GM19468 (cell line): ENCODE measurements around the gene EMC8.
"Not testable (repeated sequence)": the region's sequence is repeated elsewhere in the genome, so short reads cannot be mapped to it uniquely, and the experiment has no call there.

Experiments used
- ATAC-seq: cut with Tn5 transposase; IDR thresholded peaks from one replicate; pipeline ENCODE4 v1.9.1; 2021; ENCODE audit warnings: mild to moderate bottlenecking, moderate library complexity, moderate number of reproducible peaks; ENCODE audit not compliant: unreplicated experiment; ENCODE audit errors: extremely low read depth

Gene EMC8

DNA sequence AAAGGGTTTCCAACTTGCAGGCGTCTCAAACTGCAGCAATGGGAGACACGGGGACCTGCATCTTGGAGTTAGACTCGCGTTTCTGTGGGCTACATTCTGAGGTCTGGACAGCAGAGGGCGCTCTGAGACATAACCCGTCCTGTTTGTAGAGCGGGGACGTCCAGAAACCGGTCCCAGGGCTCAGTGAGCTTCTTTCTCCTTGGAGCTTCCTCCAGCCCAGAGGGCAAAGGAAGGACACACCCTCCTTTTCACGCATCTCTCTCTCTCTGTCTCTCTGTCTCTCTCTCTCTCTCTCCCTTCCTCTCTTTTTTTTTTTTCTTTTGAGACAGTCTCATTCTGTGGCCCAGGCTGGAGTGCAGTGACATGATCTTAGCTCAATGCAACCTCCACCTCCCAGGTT, 19.9 kb upstream of the EMC8 start:
- ATAC-seq = no peak

DNA sequence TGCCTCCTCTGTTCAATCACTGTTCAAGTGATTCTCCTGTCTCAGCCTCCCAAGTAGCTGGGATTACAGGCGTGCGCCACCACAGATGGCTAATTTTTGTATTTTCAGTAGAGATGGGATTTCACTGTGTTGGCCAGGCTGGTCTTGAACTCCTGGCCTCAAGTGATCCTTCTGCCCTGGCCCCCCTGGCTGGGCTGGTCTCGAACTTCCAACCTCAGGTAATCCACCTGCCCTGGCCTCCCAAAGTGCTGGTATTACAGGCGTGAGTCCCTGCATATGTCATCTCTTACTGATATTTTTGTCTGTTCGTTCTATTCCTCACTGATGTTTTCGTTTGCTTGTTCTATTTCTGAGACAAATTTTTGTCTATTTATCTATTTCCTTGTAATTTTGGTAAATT, 17.9 kb upstream of the EMC8 start:
- ATAC-seq = not testable (repeated sequence)

DNA sequence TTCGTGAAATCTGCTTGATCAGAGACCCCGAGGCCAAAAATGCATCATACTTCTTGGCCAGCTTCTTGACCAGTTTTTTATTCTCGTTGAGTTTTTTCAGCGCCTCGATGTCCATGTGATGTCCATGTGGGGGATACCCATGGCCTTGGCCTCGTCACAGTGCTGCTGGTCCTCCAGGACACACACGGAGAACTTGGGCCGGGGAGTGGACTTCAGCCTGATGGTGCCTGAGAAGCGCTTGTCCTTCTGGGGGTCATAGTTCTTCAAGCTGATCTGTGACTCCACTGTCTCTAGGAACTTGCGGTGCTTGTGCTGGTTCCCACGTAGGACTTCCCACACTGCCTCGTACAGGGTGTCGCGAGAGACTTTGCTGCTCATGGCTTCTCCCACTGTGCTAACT, 16.8 kb upstream of the EMC8 start:
- no peak for ATAC-seq

DNA sequence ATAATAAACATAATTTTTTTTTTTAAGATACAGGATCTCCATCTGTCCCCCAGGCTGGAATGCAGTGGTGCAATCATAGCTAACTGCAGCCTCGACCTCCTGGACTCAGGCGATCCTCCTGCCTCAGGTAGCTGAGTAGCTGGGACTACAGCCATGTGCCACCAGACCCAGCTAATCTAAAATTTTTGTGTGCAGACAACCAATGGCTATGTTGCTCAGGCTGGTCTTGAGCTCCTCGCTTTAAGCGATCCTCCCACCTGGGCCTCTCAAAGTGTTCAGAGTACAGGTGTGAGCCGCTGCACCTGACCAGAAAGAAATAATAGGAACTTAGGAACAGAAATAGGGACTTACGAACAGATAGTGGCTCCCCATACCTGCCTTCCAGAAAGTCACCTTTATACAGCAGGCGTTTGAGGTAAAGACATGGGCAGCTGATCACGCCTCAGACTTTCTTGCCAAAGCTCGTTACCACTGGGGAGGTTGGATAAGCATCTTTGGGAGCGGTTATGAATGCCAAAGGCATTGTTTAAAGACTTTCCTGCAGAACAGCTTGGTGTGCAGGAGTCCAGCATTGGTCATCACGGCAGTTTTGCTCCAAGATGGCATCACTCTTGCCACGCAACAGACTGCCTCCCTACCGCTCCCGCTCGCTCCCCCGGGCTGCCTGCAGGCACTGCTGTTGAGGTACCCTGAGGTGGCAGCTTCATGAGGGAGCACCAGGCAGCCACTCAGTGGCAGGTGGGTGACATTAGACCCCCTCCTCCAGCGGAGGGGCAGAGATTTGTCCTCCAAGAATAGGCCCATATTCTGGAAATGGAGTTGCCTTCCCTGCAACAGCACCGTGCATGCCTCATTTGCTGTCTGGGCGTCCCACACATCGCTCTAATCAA, 13.7 kb upstream of the EMC8 start:
- ATAC-seq = no peak

DNA sequence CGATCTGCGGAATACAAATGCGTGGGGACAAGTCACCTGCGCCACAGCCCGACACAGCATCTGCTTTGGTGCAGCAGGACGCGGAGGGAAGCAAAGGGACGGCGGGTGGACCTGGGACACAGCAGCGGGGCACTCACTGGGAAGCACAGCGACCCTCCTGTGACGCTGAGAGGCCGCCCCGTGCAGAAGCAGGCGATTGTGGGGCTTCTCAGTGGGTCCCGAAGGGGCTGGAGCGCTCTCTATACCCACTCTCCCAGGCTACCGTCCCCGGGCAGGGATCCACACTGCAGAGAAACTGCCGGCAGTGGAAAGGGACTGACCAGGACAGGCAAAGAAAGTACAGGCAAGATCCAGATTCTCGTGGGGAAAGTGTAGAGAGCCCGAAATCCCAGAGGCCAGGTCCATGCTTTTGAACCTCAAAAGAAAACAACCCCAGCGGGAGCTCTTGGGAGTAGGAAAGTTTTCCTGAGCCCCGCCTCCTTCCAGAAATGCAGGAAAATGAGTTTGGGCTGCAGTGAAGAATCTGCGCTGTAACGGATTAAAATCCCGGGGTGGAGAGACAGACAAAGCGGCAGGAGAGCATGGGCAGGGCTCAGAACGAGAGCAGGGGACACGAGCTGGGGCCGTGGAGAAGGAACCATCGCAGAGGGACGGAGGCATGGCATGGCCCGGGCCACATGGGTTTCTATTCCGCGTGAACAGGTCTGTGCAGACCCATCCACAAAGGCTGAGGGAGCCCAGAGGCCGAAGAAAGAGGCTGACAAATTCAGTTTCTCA, 12.9 kb upstream of the EMC8 start:
- no peak for ATAC-seq

DNA sequence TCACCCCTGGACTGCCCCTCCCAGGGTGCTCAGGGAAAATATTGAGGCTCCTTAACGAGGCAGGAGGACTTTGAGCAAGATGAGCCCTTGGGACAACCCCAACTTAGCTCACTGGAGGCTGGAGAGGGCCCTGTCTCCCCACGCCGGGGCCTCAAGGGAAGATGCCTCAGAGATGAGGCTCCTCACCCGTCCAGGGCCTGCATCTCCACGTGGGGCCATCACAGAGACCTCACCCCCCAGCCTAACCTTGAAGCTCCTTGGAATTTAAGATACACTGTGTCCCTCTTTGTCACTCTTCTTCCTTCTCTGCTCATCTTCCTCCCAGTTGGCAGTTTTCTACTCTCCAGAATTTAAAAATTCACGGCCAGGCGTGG, 11.4 kb upstream of the EMC8 start:
- ATAC-seq = no peak

DNA sequence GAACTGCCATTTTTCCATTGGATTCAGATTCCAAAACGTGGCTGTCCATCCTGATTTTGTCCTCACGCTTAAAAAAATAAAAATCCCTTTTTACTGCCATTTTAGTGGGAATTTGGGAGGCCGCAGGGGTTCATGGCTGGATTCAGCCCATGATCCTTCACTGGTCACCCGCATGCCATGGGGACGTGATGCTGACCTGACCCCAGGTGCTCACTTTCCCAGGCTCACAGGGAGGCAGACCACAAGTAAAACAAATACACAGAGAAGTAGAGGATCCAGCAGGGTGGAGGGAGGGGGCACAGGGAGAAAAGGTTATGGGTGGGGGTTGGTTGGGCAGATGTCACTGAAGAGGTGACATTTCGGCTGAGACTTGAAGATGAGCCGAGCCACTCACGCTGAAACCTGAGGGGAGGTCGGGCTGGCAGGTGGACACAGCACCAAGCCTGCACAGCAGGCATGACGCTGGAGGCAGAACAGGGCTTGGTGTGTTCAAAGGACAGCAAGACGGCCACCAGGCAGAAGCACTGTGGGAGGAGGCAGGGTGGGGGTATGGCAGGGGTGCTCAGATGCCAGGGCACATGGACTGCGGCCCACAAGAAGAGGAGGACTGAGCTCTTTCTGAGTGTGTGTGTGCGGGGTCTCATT, 10.9 kb upstream of the EMC8 start:
- ATAC-seq = no peak

DNA sequence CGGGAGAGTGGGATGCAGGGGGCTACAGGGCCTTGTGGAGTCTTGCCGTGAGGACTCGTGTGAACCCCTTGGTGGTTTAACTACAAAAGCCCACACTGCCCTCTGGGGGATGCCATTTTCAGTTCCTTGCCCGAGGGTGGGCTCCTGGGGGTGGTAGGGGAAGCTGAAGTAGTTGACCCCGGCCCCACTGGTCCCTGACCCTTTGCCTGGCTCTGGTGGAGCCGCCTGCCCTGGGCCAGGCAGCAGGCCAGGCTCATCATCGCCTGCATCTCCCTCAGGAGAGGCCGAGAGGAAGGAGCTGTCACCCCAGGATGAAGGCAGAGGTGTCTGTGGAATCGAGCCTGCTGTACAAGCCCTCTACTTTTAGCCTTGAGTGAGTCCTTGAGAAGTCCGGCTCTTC, 10.3 kb upstream of the EMC8 start:
- ATAC-seq = no peak

DNA sequence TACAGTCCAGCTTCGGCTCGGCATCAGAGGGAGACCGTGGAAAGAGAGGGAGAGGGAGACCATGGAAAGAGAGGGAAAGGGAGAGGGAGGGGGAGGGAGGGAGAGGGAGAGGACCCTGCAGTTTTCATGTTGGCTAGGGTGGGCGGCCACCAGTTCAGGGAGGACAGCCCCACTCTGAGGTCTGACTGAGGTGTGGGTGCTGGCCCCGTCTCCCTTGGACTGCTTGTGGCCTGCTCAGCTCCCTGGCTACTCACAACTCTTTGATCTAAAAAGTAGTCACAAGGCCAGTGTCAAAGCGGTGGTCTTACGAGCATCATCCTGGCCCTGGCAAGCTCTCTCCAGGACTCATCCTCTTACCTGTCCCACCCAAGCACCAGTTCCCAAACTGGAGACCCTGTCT, 9.6 kb upstream of the EMC8 start:
- ATAC-seq = no peak

DNA sequence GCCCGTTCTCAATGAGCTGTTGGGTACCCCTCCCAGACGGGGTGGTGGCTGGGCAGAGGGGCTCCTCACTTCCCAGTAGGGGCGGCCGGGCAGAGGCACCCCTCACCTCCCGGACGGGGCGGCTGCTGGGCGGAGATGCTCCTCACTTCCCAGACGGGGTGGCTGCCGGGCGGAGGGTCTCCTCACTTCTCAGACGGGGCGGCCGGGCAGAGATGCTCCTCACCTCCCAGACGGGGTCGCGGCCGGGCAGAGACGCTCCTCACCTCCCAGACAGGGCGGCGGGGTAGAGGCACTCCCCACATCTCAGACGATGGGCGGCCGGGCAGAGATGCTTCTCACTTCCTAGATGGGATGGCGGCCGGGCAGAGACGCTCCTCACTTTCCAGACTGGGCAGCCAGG, 8.8 kb upstream of the EMC8 start:
- ATAC-seq = not testable (repeated sequence)

DNA sequence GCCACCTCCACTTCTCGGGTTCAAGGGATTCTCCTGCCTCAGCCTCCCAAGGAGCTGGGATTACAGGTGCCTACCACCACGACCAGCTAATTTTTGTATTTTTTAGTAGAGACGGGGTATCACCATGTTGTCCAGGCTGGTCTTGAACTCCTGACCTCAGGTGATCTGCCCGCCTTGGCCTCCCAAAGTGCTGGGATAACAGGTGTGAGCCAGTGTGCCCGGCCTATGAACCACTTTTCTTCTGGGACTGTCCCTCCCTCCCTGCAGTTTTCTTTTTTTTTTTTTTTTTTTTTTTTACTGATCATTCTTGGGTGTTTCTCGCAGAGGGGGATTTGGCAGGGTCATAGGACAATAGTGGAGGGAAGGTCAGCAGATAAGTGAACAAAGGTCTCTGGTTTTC, 8.0 kb upstream of the EMC8 start:
- not testable (repeated sequence) for ATAC-seq

DNA sequence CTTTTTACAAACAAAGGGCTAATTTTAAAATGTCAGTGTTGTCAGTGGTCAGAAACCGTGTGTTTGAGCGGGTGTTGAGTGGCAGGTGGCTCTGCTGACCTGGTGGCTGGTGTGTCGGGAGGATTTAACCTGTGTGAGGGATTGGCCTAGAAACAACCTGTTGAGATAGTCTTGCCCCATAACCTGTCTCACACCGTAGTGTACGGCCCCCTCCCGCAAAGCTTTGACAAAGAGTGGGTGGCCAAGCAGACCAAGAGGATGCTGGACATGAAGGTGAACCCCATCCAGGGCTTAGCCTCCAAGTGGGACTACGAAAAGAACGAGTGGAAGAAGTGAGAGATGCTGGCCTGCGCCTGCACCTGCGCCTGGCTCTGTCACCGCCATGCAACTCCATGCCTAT, 7.2 kb upstream of the EMC8 start:
- ATAC-seq = no peak

DNA sequence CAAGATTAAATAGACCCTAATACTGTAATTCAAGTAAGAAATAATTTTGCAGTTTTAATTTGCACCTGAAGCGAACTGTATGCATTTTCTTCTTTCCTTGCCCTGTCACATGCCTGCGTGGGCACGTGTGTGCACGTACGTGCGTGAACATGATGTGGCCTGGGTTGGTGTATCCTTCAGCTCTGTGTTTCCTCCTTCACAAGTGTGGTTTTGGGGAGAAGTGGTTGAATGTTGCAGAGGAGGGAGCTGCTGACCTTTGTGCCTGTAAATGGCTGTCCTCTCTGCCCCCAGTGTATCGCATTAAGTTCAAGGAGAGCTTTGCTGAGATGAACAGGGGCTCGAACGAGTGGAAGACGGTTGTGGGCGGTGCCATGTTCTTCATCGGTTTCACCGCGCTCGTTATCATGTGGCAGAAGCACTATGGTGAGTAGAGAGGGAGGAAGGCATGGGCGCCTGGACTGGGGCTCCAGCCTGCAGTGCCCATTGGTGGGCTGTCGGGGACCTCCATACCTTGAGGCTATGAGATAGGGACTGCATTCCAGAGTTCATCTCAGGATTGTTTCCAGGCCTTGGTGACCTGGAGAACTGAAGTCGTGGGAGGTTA, 6.2 kb upstream of the EMC8 start:
- ATAC-seq = no peak

DNA sequence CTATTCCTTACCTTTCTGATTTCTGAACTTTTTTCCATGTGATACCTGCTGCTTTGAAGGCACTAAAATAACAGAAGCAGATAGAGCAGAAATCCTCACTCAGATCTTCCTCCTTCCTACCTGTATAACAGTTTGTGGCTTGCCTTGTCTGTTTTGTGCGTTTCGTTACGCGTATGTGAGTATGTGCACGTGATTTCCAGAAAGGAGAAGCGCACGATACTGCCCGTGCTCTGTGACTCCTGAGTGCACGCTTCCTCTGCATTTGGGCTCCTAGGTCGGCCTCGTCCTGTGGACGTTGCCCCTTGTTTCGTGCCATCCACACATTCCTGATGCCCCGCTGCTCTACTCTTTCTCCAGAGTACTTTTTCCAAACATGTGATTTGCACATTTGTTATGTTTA, 4.2 kb upstream of the EMC8 start:
- no peak for ATAC-seq

DNA sequence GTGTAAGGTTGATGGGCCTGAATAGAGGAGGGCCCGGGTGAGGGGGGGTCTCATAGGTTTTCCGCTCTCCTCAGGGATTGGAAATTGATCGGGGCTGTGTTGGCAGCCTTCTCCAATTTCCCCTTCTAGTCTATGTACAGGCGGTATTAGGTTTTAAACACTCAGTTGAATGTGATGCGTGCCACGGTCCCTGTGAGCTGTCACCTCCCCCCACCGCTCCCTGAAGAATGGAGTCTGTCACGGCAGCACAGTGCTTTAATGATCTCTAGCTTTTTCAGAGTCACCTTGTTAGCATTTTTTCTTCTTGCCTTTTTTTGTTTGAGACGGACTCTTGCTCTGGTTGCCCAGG, 951 bp upstream of the EMC8 start:
- no peak for ATAC-seq

DNA sequence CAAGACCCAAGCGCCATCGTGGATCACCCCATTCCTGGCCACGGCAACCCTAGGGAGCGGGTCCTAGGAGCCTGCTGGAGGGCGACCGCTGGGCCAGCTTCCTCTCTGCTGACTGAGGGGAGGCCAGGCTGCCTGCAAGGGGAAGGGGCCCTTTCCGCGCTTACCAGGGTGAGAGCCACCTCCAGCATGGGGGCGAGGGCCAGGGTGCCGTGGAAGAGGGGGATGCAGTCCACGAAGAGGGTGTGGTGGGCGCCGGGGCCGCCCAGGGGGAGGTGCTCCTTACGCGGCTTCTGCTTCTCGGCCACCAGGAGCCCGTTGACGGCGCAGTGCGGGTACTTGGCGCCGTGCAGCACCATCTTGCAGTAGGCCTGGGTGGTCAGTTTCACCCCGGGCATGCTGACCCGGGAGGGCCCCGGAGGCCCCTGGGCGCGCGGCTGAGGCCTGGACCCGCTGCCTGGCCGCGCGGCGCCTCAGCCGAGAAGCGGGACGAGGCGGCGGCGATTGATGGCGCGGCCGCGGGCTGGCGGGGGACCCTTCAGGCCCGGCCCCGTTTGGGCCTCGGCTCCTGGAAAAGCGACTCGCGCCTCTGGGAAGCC, 345 bp downstream of the EMC8 start:
- ATAC-seq = no peak

DNA sequence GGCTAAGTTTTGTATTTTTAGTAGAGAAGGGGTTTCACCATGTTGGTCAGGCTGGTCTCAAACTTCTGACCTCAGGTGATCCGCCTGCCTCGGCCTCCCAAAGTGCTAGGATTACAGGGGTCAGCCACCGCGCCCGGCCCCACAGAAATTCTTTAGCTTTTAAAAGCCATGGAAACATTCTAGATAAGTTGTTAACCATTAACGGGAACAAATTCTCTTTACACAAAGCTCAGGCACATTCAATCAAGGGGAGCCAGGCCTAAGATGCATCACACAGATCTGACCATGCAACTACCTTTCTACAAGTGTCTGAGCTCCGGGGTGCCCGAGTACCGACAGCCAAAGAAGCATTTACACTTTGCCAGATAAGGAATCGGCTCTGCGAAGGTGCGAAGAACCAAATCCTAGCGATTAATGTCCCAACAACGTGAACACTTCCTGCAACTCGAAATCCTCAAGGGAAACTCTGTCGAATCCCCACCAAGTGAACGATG, 1.0 kb downstream of the EMC8 start:
- ATAC-seq = no peak

DNA sequence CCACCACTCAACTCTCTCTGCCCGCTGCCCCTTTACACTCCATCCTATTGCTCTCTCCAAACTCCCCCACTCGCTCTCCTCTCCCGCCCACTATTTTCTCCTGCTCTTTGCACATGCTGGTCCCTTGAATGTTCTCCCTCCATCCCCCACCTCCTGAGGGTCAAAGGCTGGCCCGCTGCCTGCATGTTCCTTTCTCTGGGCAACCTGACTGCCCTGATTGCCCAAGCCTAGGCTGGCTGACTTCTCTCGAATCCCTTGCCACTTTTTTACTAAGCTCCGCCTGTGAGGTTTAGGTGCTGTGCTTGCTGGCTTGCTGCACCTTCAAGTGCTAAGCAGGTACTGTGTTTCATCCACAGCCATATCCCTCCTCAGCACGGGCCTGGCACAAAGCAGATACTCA, 2.7 kb downstream of the EMC8 start:
- ATAC-seq = no peak

DNA sequence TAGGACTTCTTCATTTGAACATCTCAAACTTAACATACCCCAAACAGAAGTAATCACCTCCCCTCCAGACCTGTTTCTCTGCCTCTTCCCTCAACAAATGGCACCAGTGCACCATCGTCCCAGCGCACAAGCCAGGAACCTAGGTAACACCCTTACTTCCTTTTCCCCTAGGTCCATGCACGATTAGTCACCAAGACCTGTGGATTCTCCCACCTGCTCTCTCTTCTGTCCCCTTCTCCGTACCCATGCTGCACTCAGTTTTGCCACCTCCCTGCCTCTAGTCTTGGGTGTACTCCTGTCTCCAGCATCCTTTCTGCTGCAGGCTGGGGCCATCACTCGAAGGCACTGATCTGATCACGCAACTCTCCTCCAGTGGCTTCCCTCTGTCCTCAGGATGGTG, 3.2 kb downstream of the EMC8 start:
- ATAC-seq = no peak

DNA sequence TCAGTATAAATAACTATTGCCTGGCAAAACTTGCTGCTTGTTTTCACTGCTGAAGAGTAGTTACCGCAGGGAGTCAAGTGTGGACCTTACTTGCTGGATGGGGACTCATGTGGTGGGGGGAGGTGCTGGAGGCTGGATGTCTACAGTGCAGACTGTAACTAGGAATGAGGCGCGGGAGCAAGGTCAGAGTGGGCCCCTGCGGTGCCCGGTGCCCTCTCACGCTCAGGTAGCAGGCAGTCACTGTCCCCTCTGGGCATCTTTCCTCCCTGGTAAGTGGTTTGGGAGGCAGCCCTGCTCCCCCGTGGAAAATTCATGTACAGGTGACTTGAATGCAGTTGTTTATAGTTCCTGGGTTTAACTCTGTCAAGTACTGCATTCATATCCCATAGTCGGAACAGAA, 4.6 kb downstream of the EMC8 start:
- no peak for ATAC-seq
